Measurements from ENCODE around the gene ACBD5.

- no peak for TF ChIP-seq TAF1 (conservative IDR thresholded peaks at IDR 0.05)
- TF ChIP-seq, protein P1, sequence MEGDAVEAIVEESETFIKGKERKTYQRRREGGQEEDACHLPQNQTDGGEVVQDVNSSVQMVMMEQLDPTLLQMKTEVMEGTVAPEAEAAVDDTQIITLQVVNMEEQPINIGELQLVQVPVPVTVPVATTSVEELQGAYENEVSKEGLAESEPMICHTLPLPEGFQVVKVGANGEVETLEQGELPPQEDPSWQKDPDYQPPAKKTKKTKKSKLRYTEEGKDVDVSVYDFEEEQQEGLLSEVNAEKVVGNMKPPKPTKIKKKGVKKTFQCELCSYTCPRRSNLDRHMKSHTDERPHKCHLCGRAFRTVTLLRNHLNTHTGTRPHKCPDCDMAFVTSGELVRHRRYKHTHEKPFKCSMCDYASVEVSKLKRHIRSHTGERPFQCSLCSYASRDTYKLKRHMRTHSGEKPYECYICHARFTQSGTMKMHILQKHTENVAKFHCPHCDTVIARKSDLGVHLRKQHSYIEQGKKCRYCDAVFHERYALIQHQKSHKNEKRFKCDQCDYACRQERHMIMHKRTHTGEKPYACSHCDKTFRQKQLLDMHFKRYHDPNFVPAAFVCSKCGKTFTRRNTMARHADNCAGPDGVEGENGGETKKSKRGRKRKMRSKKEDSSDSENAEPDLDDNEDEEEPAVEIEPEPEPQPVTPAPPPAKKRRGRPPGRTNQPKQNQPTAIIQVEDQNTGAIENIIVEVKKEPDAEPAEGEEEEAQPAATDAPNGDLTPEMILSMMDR (IDR thresholded peaks at IDR 0.05; ENCODE audit: low read depth, low read length, missing input control), result no peak
Observed at GRCh38 chr10:27197980-27198620, 42.5 kb downstream of the ACBD5 start.

Data from liver (tissue), 3 donors.